AG04450 (cell line): ENCODE results near the gene BRMS1L. TPM values are rescaled to one million over a fixed set of nuclear protein-coding genes. Genes with fewer than 3 reads are reported as not detected.
A peak's percentile ranks its signal among the peaks of the same experiment; 100 is the strongest.

Source experiments
- CTCF ChIA-PET: fragments of 300-600, 350-600 bp; formaldehyde crosslinking; extraction: SDS; loops from one replicate; lab custom pipeline; 2022; ENCODE audit warnings: antibody characterized with exemption, inconsistent platforms; lab: Charles Lee
- POLR2A ChIA-PET: fragments of 350-600 bp; formaldehyde crosslinking; extraction: SDS; loops from one replicate; lab custom pipeline; 2021; ENCODE audit warnings: antibody characterized with exemption, inconsistent platforms; lab: Yijun Ruan, JAX
- DNase-seq: peaks from one replicate; pipeline ENCODE4 v3.0.0-alpha.2; 2011; ENCODE audit warnings: low read depth, low spot score
- H3K27ac ChIP-seq: one replicate; pipeline ENCODE4 v1.5.1; 2012; ENCODE audit warnings: low read depth, low read length, control low read depth
- H3K27me3 ChIP-seq: one replicate; pipeline ENCODE4 v1.6.0; 2012; ENCODE audit warnings: low read length; ENCODE audit not compliant: control insufficient read depth, insufficient read depth
- H3K4me3 ChIP-seq: 2 replicates; pipeline ENCODE4 v1.5.1; 2011; ENCODE audit warnings: mild to moderate bottlenecking, low read depth, low read length, control low read depth
- H3K9me3 ChIP-seq: 2 replicates; pipeline ENCODE4 v1.5.1; 2012; ENCODE audit warnings: low read length; ENCODE audit not compliant: control insufficient read depth, insufficient read depth
- CTCF ChIP-seq: IDR thresholded peaks from 2 replicates; pipeline ENCODE4 v1.5.1; 2011; ENCODE audit warnings: low read depth, low read length, control low read depth, inconsistent platforms
- polyA plus RNA-seq: library from polyadenylated mRNA; depleted of rRNA; stranded (reverse); fragments of >200 nt; gene quantifications from 2 replicates; pipeline ENCODE4 v1.2.3, GENCODE V29; 2011

The BRMS1L gene
- polyA plus RNA-seq, 1 experiment: 8.7 TPM

- TF ChIP-seq CTCF: no peak
- POLR2A ChIA-PET: no interaction called here
- no peak overlapping the region for H3K27ac ChIP-seq
- no peaks in the 10 kb centered on the region for H3K27me3 ChIP-seq
- H3K4me3 ChIP-seq: no peak overlapping the region
- CTCF ChIA-PET: interaction anchor here (0.8 kb wide), 1 partner anchor 10 kb away, joined by 3 read pairs; no protein-coding TSS in a partner anchor
- no peak for DNase-seq
- H3K9me3 ChIP-seq: no peaks in the 10 kb centered on the region
Measured at GRCh38 chr14:35810963-35811362, 15.2 kb upstream of the BRMS1L start.

GRCh38 chr14:35814371-35815005 is 11.7 kb upstream of the BRMS1L start:
- DNase-seq: no peak
- TF ChIP-seq CTCF: peak; percentile 83
- H3K9me3 ChIP-seq: no peaks in the 10 kb centered on the region
- peaks cover 4% of the 10 kb centered on the region for H3K27me3 ChIP-seq
- POLR2A ChIA-PET: no interaction called here
- H3K4me3 ChIP-seq: no peak overlapping the region
- H3K27ac ChIP-seq: no peak overlapping the region
- CTCF ChIA-PET: interaction anchor here (0.7 to 2.5 kb wide), 11 partner anchors 8 to 697 kb away, joined by 3 to 17 read pairs (median 3); partner anchors contain the start of gene BRMS1L

GRCh38 chr14:35818346-35819115 is 7.6 kb upstream of the BRMS1L start:
- Histone ChIP-seq H3K27me3 (peaks cover 7% of the 10 kb centered on the region), H3K27ac (no peak overlapping the region), H3K9me3 (no peaks in the 10 kb centered on the region), H3K4me3 (no peak overlapping the region)
- no peak for DNase-seq
- ChIA-PET CTCF (interaction anchor here (0.5 to 3.0 kb wide), 29 partner anchors 9 to 1252 kb away, joined by 3 to 17 read pairs (median 4); partner anchors contain the start of genes BRMS1L and RALGAPA1), POLR2A (interaction anchor here (0.5 to 1.1 kb wide), 2 partner anchors 8 to 946 kb away, joined by 3 read pairs; no protein-coding TSS in a partner anchor)
- TF ChIP-seq CTCF: peak; percentile 70

- no peak for DNase-seq
- no peaks in the 10 kb centered on the region for H3K9me3 ChIP-seq
- H3K27ac ChIP-seq: no peak overlapping the region
- H3K27me3 ChIP-seq: peaks cover 7% of the 10 kb centered on the region
- ChIA-PET CTCF (interaction anchor here (0.6 to 3.0 kb wide), 3 partner anchors 10 to 404 kb away, joined by 3 to 12 read pairs (median 7); partner anchors contain the start of gene RALGAPA1), POLR2A (no interaction called here)
- no peak for TF ChIP-seq CTCF
- H3K4me3 ChIP-seq: no peak overlapping the region
Measured at GRCh38 chr14:35819591-35820540, 6.3 kb upstream of the BRMS1L start.
